ENCODE results near the gene EML3.

EML3 gene

GRCh38 chr11:62553080-62553838 lies 59.3 kb downstream of the EML3 start:
- DNase-seq (ENCODE audit: low spot score), result no peak

GRCh38 chr11:62552485-62553079 lies 60.0 kb downstream of the EML3 start:
- no peak for DNase-seq (ENCODE audit: low spot score)

All from germinal center (tissue), 1 donor.